Stimulated activated CD4-positive, alpha-beta T cell treated with anti-CD3 and anti-CD28 coated beads, Interleukin-4, amount 100 ng/mL, for 48 hours (primary cell): Measurements from ENCODE around the gene RFX2.
"Not testable (repeated sequence)": the region's sequence is repeated elsewhere in the genome, so short reads cannot be mapped to it uniquely, and the experiment has no call there.

Experiments used
- DNase-seq, 2 donors: peaks; one replicate each; pipeline ENCODE4 v3.0.0-alpha.2; 2020; ENCODE audit warnings: low read depth in 2 of 2

The RFX2 gene

GRCh38 chr19:6074709-6075403 is 35.4 kb downstream of the RFX2 start:
- DNase-seq = no peak

- no peak for DNase-seq
Measured at GRCh38 chr19:6073858-6074708, 36.2 kb downstream of the RFX2 start.

- not testable (repeated sequence) for DNase-seq
Measured at GRCh38 chr19:6073233-6073632, 37.1 kb downstream of the RFX2 start.

- DNase-seq = no peak
Measured at GRCh38 chr19:6071875-6072274, 38.4 kb downstream of the RFX2 start.

- no peak for DNase-seq
Measured at GRCh38 chr19:6070720-6071485, 39.4 kb downstream of the RFX2 start.

GRCh38 chr19:6070207-6070681 is 40.1 kb downstream of the RFX2 start:
- no peak for DNase-seq

GRCh38 chr19:6069268-6069791 is 41.0 kb downstream of the RFX2 start:
- DNase-seq = no peak

- DNase-seq = no peak
Measured at GRCh38 chr19:6068711-6069110, 41.6 kb downstream of the RFX2 start.

- no peak for DNase-seq
Measured at GRCh38 chr19:6067975-6068374, 42.3 kb downstream of the RFX2 start.

- no peak for DNase-seq
Measured at GRCh38 chr19:6066661-6067646, 43.3 kb downstream of the RFX2 start.

GRCh38 chr19:6065685-6066374 is 44.5 kb downstream of the RFX2 start:
- peak; percentile 28 for DNase-seq

- DNase-seq = no peak
Measured at GRCh38 chr19:6064336-6065073, 45.8 kb downstream of the RFX2 start.

GRCh38 chr19:6063576-6064335 is 46.5 kb downstream of the RFX2 start:
- no peak for DNase-seq

- DNase-seq = no peak
Measured at GRCh38 chr19:6062961-6063575, 47.2 kb downstream of the RFX2 start.

GRCh38 chr19:6062274-6062673 is 48.0 kb downstream of the RFX2 start:
- no peak for DNase-seq

- DNase-seq = no peak
Measured at GRCh38 chr19:6061376-6062130, 48.7 kb downstream of the RFX2 start.

GRCh38 chr19:6060600-6061375 is 49.5 kb downstream of the RFX2 start:
- DNase-seq = no peak
